Ramos (cell line): Measurements from ENCODE around the gene SNRPA1.
"Not testable (repeated sequence)": the region's sequence is repeated elsewhere in the genome, so short reads cannot be mapped to it uniquely, and the experiment has no call there.

Source experiments
- in situ Hi-C: fragments of 300-500 bp; cut with MboI; formaldehyde crosslinking; loops from one replicate; pipeline ENCODE4 v1.14.3; 2022; ENCODE audit warnings: low sequenced_read_pairs; ENCODE audit not compliant: unreplicated experiment

The SNRPA1 gene

GRCh38 chr15:101294731-101295606, at the start of gene SNRPA1:
Gene SNRPA1, minus strand, starts transcription at chr15:101295248. Its CDS starts 70 bp downstream, at chr15:101295178.
- in situ Hi-C loops, result loop anchor here (5.0 kb wide), 1 partner anchor 347 kb away; no protein-coding TSS in a partner anchor

GRCh38 chr15:101342056-101342455, 47.0 kb upstream of the SNRPA1 start:
- in situ Hi-C loops, result no loop called here

GRCh38 chr15:101338502-101339057, 43.5 kb upstream of the SNRPA1 start:
- in situ Hi-C loops, result no loop called here

- in situ Hi-C loops, result no loop called here
These were observed 42.9 kb upstream of the SNRPA1 start for GRCh38 chr15:101337976-101338375.

- in situ Hi-C loops, result not testable (repeated sequence)
These were observed 39.1 kb upstream of the SNRPA1 start for GRCh38 chr15:101333907-101334789.

- in situ Hi-C loops, result no loop called here
These were observed 37.0 kb upstream of the SNRPA1 start for GRCh38 chr15:101332061-101332467.

GRCh38 chr15:101329867-101330380, 34.9 kb upstream of the SNRPA1 start:
- in situ Hi-C loops, result no loop called here

- in situ Hi-C loops, result no loop called here
These were observed 34.3 kb upstream of the SNRPA1 start for GRCh38 chr15:101329309-101329863.

GRCh38 chr15:101328001-101328400, 33.0 kb upstream of the SNRPA1 start:
- in situ Hi-C loops, result no loop called here

- in situ Hi-C loops, result no loop called here
These were observed 32.2 kb upstream of the SNRPA1 start for GRCh38 chr15:101327147-101327740.

- in situ Hi-C loops, result no loop called here
These were observed 31.6 kb upstream of the SNRPA1 start for GRCh38 chr15:101326462-101327146.

GRCh38 chr15:101326026-101326315, 30.9 kb upstream of the SNRPA1 start:
- in situ Hi-C loops, result no loop called here

GRCh38 chr15:101325263-101326025, 30.4 kb upstream of the SNRPA1 start:
- in situ Hi-C loops, result no loop called here

- in situ Hi-C loops, result no loop called here
These were observed 29.6 kb upstream of the SNRPA1 start for GRCh38 chr15:101324524-101325177.

GRCh38 chr15:101323793-101324523, 28.9 kb upstream of the SNRPA1 start:
- in situ Hi-C loops, result no loop called here

GRCh38 chr15:101322854-101323477, 27.9 kb upstream of the SNRPA1 start:
- in situ Hi-C loops, result no loop called here
